ENCODE data around the gene CEP192.

The CEP192 gene

GRCh38 chr18:13139885-13140450, 148.8 kb downstream of the CEP192 start:
- DNase-seq (ENCODE audit: low spot score), result no peak

- no peak for DNase-seq (ENCODE audit: low spot score)
Observed at GRCh38 chr18:13141209-13141608, 150.0 kb downstream of the CEP192 start.

- no peak for DNase-seq (ENCODE audit: low spot score)
Observed at GRCh38 chr18:13145636-13146190, 154.6 kb downstream of the CEP192 start.

- no peak for DNase-seq (ENCODE audit: low spot score)
Observed at GRCh38 chr18:13147130-13147529, 156.0 kb downstream of the CEP192 start.

DNA sequence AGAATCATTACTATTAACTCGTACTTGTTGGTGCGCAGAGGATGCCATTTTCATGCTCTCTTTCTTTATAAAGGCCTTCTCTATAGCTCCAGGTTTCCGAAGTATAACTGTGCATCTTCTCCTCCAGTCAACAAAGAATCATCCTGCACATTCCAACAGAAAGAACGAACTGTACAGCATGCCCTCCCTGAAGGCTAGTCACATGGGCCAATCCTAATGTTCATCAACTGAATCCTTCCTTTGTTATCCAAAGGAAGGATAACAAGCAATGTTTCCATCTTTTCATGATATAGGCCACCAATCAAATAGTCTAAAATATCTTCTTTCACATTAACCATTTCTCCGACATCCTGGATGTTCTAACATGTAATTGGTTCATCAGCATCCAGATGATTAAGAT, 160.5 kb downstream of the CEP192 start:
- no peak for DNase-seq (ENCODE audit: low spot score)

DNA sequence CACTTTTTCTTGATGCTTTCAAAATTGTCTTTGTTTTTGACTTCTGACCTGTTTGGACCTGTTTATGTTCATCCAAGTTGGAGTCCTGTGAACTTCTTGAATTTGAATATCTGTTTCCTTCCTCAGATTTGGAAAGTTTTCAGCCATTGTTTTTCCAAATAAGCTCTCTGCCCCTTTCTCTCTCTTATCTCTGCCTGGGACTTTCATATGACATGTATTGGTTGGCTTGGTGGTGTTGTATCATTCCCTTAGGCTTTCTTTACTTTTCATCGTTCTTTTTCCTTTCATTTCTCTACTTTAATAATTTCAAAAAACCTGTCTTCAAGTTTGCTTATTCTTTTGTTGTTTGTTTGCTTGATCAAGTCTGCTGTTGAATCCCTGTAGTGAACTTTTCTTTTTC, 167.3 kb downstream of the CEP192 start:
- DNase-seq (ENCODE audit: low spot score), result no peak

GRCh38 chr18:13159579-13159978, 168.4 kb downstream of the CEP192 start:
- peak; percentile 57 for DNase-seq (ENCODE audit: low spot score)

- DNase-seq (ENCODE audit: low spot score), result no peak
Observed at GRCh38 chr18:13161276-13161899, 170.2 kb downstream of the CEP192 start.

- no peak for DNase-seq (ENCODE audit: low spot score)
Observed at GRCh38 chr18:13163167-13163927, 172.2 kb downstream of the CEP192 start.

- no peak for DNase-seq (ENCODE audit: low spot score)
Observed at GRCh38 chr18:13164406-13164805, 173.2 kb downstream of the CEP192 start.

- DNase-seq (ENCODE audit: low spot score), result no peak
Observed at GRCh38 chr18:13165636-13166423, 174.7 kb downstream of the CEP192 start.

- DNase-seq (ENCODE audit: low spot score), result no peak
Observed at GRCh38 chr18:13173578-13174145, 182.5 kb downstream of the CEP192 start.
